Fibroblast of mammary gland (primary cell): ENCODE measurements around the gene MRI1.

Source experiments
- DNase-seq: peaks from one replicate; pipeline ENCODE4 v3.0.0-alpha.2; 2010; ENCODE audit warnings: low read depth
- H3K4me3 ChIP-seq: 2 replicates; pipeline ENCODE4 v1.5.1; 2011; ENCODE audit warnings: low read depth, mild to moderate bottlenecking, low read length, moderate library complexity; ENCODE audit not compliant: control insufficient read depth
- CTCF ChIP-seq: conservative IDR thresholded peaks from 2 replicates; pipeline ENCODE4 v1.5.1; 2011; ENCODE audit warnings: low read depth, low read length, inconsistent platforms; ENCODE audit not compliant: control insufficient read depth, insufficient read depth

MRI1 gene

GRCh38 chr19:13727798-13728197 is 36.5 kb upstream of the MRI1 start:
- no peak overlapping the region for H3K4me3 ChIP-seq
- peak; percentile 83 for DNase-seq
- TF ChIP-seq CTCF: no peak

- DNase-seq: peak; percentile 25
- H3K4me3 ChIP-seq: no peak overlapping the region
- TF ChIP-seq CTCF: no peak
These were observed 34.5 kb upstream of the MRI1 start for GRCh38 chr19:13729859-13730258.

GRCh38 chr19:13731147-13731964 is 33.0 kb upstream of the MRI1 start:
- no peak for TF ChIP-seq CTCF
- H3K4me3 ChIP-seq: peak overlapping the region; percentile 79
- peak; percentile 99 for DNase-seq

- peak overlapping the region; percentile 79 for H3K4me3 ChIP-seq
- no peak for TF ChIP-seq CTCF
These were observed 32.0 kb upstream of the MRI1 start for GRCh38 chr19:13732337-13732736.

GRCh38 chr19:13734751-13735150 is 29.6 kb upstream of the MRI1 start:
- DNase-seq: no peak
- H3K4me3 ChIP-seq: no peak overlapping the region
- TF ChIP-seq CTCF: no peak

More at GRCh38 chr19:13732337-13732736, 32.0 kb upstream of the MRI1 start:
- no peak for DNase-seq

- H3K4me3 ChIP-seq: no peak overlapping the region
- no peak for TF ChIP-seq CTCF
- no peak for DNase-seq
These were observed 26.2 kb upstream of the MRI1 start for GRCh38 chr19:13738073-13738472.
